Measurements from ENCODE around the gene GNLY.

GNLY gene

DNA sequence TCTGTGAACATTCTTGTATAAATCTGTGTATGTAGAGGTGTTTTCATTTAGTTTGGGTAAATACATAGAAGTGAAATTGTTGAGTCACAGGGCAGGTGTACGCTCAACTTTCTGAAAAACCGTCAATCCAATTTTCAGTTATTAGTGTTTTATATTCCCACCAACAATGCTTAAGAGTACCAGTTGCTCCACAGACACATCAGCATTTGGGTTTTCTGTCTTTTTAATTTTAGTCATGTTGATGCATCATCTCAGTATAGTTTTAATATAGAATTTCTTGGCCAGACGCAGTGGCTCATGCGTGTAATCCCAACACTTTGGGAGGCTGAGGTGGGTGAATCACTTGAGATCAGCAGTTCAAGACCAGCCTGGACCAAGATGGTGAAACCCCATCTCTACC is 3.2 kb upstream of the GNLY start:
- DNase-seq: no peak

- DNase-seq: no peak
Observed at GRCh38 chr2:85692039-85692645, 2.0 kb upstream of the GNLY start.

DNA sequence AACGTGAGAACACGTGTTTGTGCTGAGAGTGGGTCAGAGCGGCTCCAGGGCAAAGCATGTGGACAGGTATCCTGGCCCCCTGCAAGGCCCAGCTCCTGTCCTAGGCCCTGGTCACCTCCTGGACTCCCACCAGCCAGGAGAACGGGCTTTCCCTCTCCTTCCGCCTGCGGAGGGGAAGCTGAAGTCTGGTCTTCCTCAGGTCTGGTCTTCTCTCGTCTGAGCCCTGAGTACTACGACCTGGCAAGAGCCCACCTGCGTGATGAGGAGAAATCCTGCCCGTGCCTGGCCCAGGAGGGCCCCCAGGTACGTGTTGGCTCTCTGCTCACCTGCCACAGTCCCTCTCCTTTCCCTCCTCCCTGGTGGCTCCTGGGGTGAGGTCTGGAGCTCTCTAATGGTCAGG is 963 bp downstream of the GNLY start:
- DNase-seq: no peak

- no peak for DNase-seq
Observed at GRCh38 chr2:85695691-85696668, 1.8 kb downstream of the GNLY start.

- no peak for DNase-seq
Observed at GRCh38 chr2:85697096-85697495, 2.9 kb downstream of the GNLY start.

DNA sequence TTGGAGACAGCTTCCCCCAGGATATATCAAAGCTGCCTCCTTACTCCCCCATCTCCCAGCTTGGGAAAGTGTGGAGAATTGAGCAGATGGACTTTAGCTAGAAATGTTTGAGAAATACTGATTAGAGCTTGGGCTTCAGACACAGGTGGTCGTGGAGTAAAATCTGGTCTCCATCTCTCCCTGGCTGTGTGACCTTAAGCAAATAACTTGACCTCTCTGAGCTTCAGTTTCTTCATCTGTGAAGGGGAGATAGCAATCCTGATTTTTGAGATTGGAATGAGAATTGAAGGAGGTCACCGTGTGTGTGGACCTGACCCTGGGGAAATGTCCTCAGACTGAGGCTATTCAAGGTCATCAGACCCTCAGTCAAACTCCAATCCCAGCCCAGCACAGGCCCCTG is 3.6 kb downstream of the GNLY start:
- DNase-seq: no peak

GRCh38 chr2:85698184-85698879 is 4.2 kb downstream of the GNLY start:
- no peak for DNase-seq

DNA sequence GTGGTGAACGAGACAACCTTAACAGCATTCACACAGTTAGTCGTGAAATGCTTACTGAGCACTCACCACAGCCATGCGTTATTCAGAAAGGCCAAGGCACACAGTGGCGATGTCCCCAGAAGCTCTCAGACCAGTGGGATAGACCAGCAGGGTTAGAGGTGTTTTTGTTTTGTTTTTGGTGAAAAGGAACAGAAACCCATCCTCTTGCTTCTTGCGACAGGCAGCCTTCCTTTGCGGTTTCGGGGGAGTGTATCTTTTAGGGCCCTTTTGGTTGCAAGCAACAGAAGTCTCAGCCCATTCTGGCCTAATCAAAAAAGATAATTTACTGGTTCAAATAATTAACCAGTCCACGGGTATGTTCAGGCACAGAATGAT is 4.7 kb downstream of the GNLY start:
- no peak for DNase-seq

GRCh38 chr2:85699325-85699724 is 5.2 kb downstream of the GNLY start:
- DNase-seq: no peak

DNA sequence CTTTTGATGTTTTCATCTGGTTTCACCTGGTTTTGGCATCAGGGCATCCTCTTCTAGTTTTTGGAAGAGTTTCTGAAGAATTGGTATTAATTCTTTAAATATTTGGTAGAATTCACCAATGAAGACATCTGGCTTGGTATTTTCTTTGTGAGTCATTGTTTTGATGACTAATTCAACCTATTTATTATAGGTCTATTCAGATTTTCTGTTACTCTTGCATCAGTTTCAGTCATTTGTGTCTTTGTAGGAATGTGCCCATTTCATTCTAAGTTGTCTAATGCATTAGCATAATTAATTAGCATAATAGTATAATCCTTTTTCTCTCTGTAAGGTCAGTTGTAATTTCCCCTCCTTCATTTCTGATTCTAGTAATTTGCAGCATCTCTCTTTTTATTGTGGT is 8.0 kb downstream of the GNLY start:
- no peak for DNase-seq

- no peak for DNase-seq
Observed at GRCh38 chr2:85702800-85703199, 8.6 kb downstream of the GNLY start.

DNA sequence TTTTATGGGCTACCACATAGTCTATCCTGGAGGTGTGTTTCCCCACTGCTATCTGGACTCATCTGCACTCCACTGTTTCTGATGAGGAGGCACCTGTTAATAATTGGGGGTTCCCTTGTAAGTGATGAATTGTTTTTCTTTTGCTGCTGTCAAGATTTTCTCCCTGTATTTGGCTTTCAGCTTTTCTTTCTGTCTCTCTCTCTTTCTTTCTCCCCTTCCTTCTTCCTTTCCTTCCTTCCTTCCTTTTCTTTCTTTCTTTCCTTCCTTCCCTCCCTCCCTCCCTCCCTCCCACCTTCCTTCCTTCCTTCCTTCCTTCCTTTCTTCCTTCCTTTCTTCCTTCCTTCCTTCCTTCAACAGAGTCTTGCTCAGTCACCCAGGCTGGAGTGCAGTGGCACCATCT is 9.2 kb downstream of the GNLY start:
- DNase-seq: no peak

GRCh38 chr2:85704038-85704437 is 9.9 kb downstream of the GNLY start:
- no peak for DNase-seq

DNA sequence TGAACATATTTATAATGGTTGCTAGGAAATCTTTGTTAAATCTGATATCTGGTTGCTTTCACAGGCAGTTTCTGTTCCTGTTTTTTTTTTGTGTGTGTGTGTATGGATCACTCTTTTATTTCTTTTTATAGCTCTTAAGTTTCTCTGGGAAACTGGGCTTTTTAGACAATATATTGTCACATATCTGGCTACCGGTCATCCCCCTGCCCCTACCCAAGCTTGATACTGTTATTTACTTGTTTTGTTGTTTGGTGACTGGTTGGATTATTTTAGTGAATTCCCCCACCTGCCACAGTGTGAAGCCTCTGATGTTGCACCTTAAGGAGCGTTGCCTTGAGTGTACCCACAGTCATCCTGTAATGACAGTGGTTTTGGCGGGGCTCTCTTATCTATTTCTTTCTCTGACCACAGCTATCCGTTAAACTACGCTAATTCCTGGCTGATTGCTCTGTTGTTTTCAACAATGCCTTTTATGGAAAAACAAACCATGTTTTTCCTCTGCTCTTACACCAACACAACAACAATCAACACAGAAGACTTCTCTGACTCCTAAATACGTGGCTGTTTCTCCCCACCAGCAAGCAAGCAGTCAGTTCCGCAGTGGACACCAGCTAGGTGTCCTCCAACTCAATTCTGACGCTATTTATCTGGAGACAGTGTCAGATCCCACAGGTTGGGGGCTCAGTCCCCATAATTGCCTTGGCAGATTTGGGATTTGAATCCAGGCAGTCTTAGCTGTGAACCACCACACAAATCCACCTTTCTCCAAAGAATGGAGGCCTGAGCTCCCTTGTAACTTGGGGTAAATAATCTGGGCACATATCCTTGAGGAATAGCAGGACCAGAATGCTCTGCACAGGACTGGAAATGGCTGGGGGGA is 10.9 kb downstream of the GNLY start:
- DNase-seq: no peak

DNA sequence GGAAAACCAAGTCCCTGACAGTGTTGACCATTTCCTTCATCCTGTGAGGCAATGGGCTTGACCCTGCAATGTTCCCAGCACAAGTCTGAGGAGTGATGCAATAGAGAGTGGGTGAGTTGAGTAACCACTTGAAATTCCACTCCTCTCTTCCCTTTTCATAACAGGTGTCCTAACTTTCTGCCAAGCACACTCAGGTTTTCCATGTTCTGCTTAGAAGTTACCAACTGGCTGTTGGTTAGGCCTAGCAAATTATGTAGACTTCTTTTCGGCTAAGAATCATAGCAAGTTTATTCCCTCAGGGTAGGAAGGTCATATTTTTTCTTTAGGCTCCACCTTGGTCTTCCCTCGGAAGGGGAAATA is 11.5 kb downstream of the GNLY start:
- DNase-seq: no peak

DNA sequence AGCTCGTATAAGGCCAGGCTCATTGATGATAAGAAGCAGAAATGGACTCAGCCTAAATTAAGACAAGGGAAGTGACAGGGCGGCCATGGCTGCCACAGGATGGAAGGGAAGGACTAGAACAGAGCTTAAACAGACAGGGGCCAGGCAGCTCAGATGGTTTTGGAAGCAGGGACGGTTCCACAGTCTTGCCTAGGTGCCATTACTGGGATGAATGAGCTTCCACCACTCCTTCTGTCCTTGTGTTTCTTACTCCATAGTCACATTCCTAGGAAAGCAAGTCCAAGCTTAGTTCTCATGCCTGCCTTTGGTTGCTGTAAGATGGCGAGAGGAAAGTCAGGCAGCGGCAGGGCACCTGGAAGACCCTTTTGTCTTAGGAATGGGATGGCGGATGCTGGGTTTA is 11.9 kb downstream of the GNLY start:
- DNase-seq: no peak

GRCh38 chr2:85706599-85707296 is 12.6 kb downstream of the GNLY start:
- DNase-seq: no peak

- DNase-seq: peak; percentile 52
Observed at GRCh38 chr2:85707304-85707703, 13.1 kb downstream of the GNLY start.

- no peak for DNase-seq
Observed at GRCh38 chr2:85708641-85709040, 14.5 kb downstream of the GNLY start.

- no peak for DNase-seq
Observed at GRCh38 chr2:85709401-85709811, 15.2 kb downstream of the GNLY start.

DNA sequence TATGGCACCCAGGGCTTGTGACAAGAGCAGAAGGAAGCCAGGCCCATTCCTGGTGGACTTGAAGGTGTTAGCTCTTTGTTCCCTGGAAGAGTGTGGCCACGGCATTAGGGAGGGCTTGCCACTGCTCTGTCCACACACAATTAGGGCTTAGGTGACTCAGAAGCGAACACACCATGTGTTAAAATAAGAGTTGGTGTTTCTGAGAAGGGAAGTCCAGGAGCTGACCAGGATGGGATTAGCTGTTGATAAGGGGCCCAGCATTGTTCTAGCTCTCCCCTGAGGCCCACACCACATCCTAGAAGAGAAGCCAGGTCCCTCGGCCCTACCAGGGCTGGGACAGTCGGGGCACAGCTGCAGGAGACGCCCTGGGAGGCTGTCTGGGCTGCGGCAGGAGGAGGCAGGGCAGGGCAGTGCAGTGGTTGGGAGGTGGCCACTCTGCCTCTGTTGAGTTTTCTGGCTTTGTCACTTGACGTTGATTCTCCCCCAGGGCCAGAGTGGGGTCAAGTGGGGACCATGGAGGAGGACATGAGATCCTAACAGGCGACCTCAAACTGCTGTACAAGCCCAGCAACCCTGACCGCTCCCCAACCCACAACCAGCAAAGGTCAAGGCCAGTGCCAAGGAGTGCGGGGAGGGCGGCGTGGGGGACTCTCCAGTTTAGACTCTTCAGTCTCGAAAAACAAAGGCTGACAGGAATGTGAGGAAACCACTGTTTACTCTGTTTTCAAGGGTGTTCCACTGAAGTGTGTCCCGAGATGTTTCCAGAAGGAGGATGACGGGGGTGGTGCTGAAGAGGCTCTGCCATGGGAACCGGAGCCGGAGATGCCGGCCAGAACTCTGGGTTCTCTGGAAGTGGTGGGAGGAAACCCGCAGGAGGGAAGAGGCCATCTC is 16.8 kb downstream of the GNLY start:
- DNase-seq: no peak

All from activated naive CD4-positive, alpha-beta T cell treated with Interleukin-2 at 50 U/mL for 16 hours (primary cell).